Loucy (cell line): ENCODE results near the gene NFATC1.

ENCODE experiments used
- H2AFZ ChIP-seq: fragments of 200-600 bp; sonication (generic); 2 replicates; pipeline ENCODE4 v1.6.0; 2016; ENCODE audit warnings: antibody characterized with exemption, mild to moderate bottlenecking, low read length, moderate library complexity
- H3F3A ChIP-seq: fragments of 200-600 bp; 2 replicates; pipeline ENCODE4 v1.6.0; 2016; ENCODE audit warnings: antibody characterized with exemption, low read depth, mild to moderate bottlenecking
- H3K27me3 ChIP-seq: fragments of 200-600 bp; sonication (generic); 2 replicates; pipeline ENCODE4 v1.6.1; 2014; ENCODE audit warnings: low read length, mild to moderate bottlenecking; ENCODE audit not compliant: insufficient read depth, poor library complexity, severe bottlenecking
- H3K36me3 ChIP-seq: fragments of 200-600 bp; sonication (generic); 2 replicates; pipeline ENCODE4 v1.6.1; 2016; ENCODE audit warnings: low read length; ENCODE audit not compliant: insufficient read depth
- H3K4me1 ChIP-seq: fragments of 200-600 bp; sonication (generic); 2 replicates; pipeline ENCODE4 v1.5.1; 2014; ENCODE audit warnings: low read length, mild to moderate bottlenecking; ENCODE audit not compliant: insufficient read depth, poor library complexity, severe bottlenecking
- H3K4me2 ChIP-seq: fragments of 200-600 bp; sonication (generic); 2 replicates; pipeline ENCODE4 v1.6.0; 2014; ENCODE audit warnings: antibody characterized with exemption, low read length, low read depth, mild to moderate bottlenecking; ENCODE audit not compliant: poor library complexity, severe bottlenecking
- H3K4me3 ChIP-seq: fragments of 200-600 bp; sonication (generic); 2 replicates; pipeline ENCODE4 v1.5.1; 2014; ENCODE audit warnings: low read length, mild to moderate bottlenecking, mixed read lengths; ENCODE audit not compliant: poor library complexity, severe bottlenecking
- H3K79me2 ChIP-seq: fragments of 200-600 bp; sonication (generic); 2 replicates; pipeline ENCODE4 v1.6.1; 2014; ENCODE audit warnings: low read length; ENCODE audit not compliant: insufficient read depth
- H3K9ac ChIP-seq: fragments of 200-600 bp; sonication (generic); 2 replicates; pipeline ENCODE4 v1.6.0; 2014; ENCODE audit warnings: mild to moderate bottlenecking, low read depth, low read length, moderate library complexity; ENCODE audit not compliant: poor library complexity, severe bottlenecking
- H3K9me2 ChIP-seq: fragments of 200-600 bp; sonication (generic); replicated peaks from 2 replicates; pipeline ENCODE4 v1.6.1; 2016; ENCODE audit warnings: low read depth, low read length, mixed read lengths
- H3K9me3 ChIP-seq: fragments of 200-600 bp; sonication (generic); 2 replicates; pipeline ENCODE4 v1.6.1; 2014; ENCODE audit warnings: mild to moderate bottlenecking, antibody characterized with exemption, low read length, low read depth; ENCODE audit not compliant: insufficient read depth
- H4K20me1 ChIP-seq: fragments of 200-600 bp; sonication (generic); 2 replicates; pipeline ENCODE4 v1.6.0; 2014; ENCODE audit warnings: antibody characterized with exemption, low read length, mild to moderate bottlenecking; ENCODE audit not compliant: insufficient read depth, poor library complexity, severe bottlenecking
- EZH2phosphoT487 ChIP-seq: fragments of 200-600 bp; IDR thresholded peaks from 2 replicates; pipeline ENCODE4 v1.6.1; 2018; ENCODE audit warnings: antibody characterized with exemption, mild to moderate bottlenecking, moderate library complexity, borderline replicate concordance
- TF ChIP-seq, protein P1 (sequence below): fragments of 200-600 bp; sonication (generic); conservative IDR thresholded peaks from 2 replicates; pipeline ENCODE4 v1.5.1; 2014; ENCODE audit warnings: mild to moderate bottlenecking, antibody characterized with exemption, low read length

Gene NFATC1

GRCh38 chr18:79508565-79509535 is 113.1 kb downstream of the NFATC1 start:
- Histone ChIP-seq H3K4me1 (peaks cover 9% of the 10 kb centered on the region), H3F3A (no peaks in the 10 kb centered on the region), H4K20me1 (no peaks in the 10 kb centered on the region), H3K27me3 (no peaks in the 10 kb centered on the region), H3K4me2 (no peak overlapping the region), H3K9me2 (no peaks in the 10 kb centered on the region), H3K9me3 (no peaks in the 10 kb centered on the region), H3K4me3 (no peak overlapping the region), H3K79me2 (no peaks in the 10 kb centered on the region), H2AFZ (no peak overlapping the region), H3K36me3 (no peaks in the 10 kb centered on the region), H3K9ac (no peak overlapping the region)
- TF ChIP-seq EZH2phosphoT487, result no peak
- TF ChIP-seq, protein P1, sequence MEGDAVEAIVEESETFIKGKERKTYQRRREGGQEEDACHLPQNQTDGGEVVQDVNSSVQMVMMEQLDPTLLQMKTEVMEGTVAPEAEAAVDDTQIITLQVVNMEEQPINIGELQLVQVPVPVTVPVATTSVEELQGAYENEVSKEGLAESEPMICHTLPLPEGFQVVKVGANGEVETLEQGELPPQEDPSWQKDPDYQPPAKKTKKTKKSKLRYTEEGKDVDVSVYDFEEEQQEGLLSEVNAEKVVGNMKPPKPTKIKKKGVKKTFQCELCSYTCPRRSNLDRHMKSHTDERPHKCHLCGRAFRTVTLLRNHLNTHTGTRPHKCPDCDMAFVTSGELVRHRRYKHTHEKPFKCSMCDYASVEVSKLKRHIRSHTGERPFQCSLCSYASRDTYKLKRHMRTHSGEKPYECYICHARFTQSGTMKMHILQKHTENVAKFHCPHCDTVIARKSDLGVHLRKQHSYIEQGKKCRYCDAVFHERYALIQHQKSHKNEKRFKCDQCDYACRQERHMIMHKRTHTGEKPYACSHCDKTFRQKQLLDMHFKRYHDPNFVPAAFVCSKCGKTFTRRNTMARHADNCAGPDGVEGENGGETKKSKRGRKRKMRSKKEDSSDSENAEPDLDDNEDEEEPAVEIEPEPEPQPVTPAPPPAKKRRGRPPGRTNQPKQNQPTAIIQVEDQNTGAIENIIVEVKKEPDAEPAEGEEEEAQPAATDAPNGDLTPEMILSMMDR, result no peak

DNA sequence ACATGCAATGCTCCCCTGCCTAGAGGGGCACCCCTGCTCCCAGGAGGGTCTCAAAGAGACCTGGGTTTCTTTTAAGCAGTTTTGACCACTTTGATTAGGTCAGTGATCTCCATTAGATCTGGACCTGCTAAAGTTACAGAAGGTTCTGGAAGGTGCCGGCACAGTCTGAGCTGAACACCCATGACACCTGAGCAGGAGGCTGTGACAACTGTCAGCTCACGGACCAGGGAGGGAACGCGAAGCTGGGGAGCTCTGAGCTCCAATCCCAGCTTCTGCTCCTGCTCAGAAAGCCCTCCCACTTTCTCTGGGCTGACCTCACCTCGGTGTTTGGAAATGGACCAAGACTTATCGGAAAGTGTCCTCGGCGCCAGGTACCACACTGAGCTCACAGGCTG is 113.8 kb downstream of the NFATC1 start:
- no peaks in the 10 kb centered on the region for H3K36me3 ChIP-seq
- H3K79me2 ChIP-seq, result no peaks in the 10 kb centered on the region
- H3K4me2 ChIP-seq, result no peak overlapping the region
- H3K4me3 ChIP-seq, result no peak overlapping the region
- H3F3A ChIP-seq, result no peaks in the 10 kb centered on the region
- H2AFZ ChIP-seq, result no peak overlapping the region
- no peaks in the 10 kb centered on the region for H3K27me3 ChIP-seq
- TF ChIP-seq, protein P1, result no peak
- no peak for TF ChIP-seq EZH2phosphoT487
- no peaks in the 10 kb centered on the region for H4K20me1 ChIP-seq
- no peaks in the 10 kb centered on the region for H3K9me3 ChIP-seq
- no peak overlapping the region for H3K9ac ChIP-seq
- peaks cover 9% of the 10 kb centered on the region for H3K4me1 ChIP-seq
- H3K9me2 ChIP-seq, result no peaks in the 10 kb centered on the region

- Histone ChIP-seq H2AFZ (no peak overlapping the region), H3K36me3 (no peaks in the 10 kb centered on the region), H3F3A (no peaks in the 10 kb centered on the region), H3K4me3 (no peak overlapping the region), H3K79me2 (no peaks in the 10 kb centered on the region), H3K9me3 (no peaks in the 10 kb centered on the region), H4K20me1 (no peaks in the 10 kb centered on the region), H3K9ac (no peak overlapping the region), H3K4me2 (no peak overlapping the region), H3K27me3 (no peaks in the 10 kb centered on the region), H3K4me1 (peaks cover 9% of the 10 kb centered on the region), H3K9me2 (no peaks in the 10 kb centered on the region)
- TF ChIP-seq, protein P1, result no peak
- TF ChIP-seq EZH2phosphoT487, result no peak
Observed at GRCh38 chr18:79510046-79510685, 114.4 kb downstream of the NFATC1 start.
